Adrenal gland (tissue), 5 donors: ENCODE data around the gene CPED1.

ENCODE experiments used
- POLR2A ChIP-seq, 2 donors: fragments of 450-650 bp; IDR thresholded peaks; one replicate each; pipeline ENCODE4 v1.6.1; 2017; ENCODE audit warnings: antibody characterized with exemption in 2 of 2, mild to moderate bottlenecking in 2 of 2, moderate library complexity in 1 of 2
- TF ChIP-seq, protein P1 (sequence below), 6 experiments: fragments of 450-650 bp in 4 of 6; fragments of 200-600 bp in 2 of 6; sonication (generic) in 1 of 6; IDR thresholded peaks; 1 replicate in 5 of 6; 2 replicates in 1 of 6; pipeline versions ENCODE4 v1.5.1 to v1.8.0; 2016 to 2021; ENCODE audit warnings: antibody characterized with exemption in 6 of 6, mild to moderate bottlenecking in 2 of 6, moderate library complexity in 1 of 6
- donor health status: DM: no; HTN: no; CAD: no.

- TF ChIP-seq, protein P1, sequence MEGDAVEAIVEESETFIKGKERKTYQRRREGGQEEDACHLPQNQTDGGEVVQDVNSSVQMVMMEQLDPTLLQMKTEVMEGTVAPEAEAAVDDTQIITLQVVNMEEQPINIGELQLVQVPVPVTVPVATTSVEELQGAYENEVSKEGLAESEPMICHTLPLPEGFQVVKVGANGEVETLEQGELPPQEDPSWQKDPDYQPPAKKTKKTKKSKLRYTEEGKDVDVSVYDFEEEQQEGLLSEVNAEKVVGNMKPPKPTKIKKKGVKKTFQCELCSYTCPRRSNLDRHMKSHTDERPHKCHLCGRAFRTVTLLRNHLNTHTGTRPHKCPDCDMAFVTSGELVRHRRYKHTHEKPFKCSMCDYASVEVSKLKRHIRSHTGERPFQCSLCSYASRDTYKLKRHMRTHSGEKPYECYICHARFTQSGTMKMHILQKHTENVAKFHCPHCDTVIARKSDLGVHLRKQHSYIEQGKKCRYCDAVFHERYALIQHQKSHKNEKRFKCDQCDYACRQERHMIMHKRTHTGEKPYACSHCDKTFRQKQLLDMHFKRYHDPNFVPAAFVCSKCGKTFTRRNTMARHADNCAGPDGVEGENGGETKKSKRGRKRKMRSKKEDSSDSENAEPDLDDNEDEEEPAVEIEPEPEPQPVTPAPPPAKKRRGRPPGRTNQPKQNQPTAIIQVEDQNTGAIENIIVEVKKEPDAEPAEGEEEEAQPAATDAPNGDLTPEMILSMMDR (IDR thresholded peaks at IDR 0.05), result no peak
- TF ChIP-seq POLR2A (IDR thresholded peaks at IDR 0.05), result no peak
Measured at GRCh38 chr7:120990468-120991118, 2.1 kb downstream of the CPED1 start.
